Prostate gland (tissue), 2 donors: Measurements from ENCODE around the gene TNFRSF6B.

ENCODE experiments used
- POLR2A ChIP-seq: fragments of 450-650 bp; IDR thresholded peaks from one replicate; pipeline ENCODE4 v1.6.1; 2016; ENCODE audit warnings: antibody characterized with exemption, mild to moderate bottlenecking
- POLR2AphosphoS5 ChIP-seq: sonication (generic); formaldehyde crosslinking; IDR thresholded peaks from one replicate; pipeline ENCODE4 v1.6.1; 2017; ENCODE audit warnings: antibody characterized with exemption
- TF ChIP-seq, protein P1 (sequence below), 4 experiments: fragments of 200-600 bp in 2 of 4; fragments of 450-650 bp in 2 of 4; sonication (generic) in 2 of 4; IDR thresholded peaks; 1 replicate in 3 of 4; 2 replicates in 1 of 4; pipeline ENCODE4 v1.5.1; 2016 to 2019; ENCODE audit warnings: antibody characterized with exemption in 4 of 4, mild to moderate bottlenecking in 2 of 4, moderate library complexity in 2 of 4

- no peak for TF ChIP-seq POLR2A
- TF ChIP-seq, protein P1, sequence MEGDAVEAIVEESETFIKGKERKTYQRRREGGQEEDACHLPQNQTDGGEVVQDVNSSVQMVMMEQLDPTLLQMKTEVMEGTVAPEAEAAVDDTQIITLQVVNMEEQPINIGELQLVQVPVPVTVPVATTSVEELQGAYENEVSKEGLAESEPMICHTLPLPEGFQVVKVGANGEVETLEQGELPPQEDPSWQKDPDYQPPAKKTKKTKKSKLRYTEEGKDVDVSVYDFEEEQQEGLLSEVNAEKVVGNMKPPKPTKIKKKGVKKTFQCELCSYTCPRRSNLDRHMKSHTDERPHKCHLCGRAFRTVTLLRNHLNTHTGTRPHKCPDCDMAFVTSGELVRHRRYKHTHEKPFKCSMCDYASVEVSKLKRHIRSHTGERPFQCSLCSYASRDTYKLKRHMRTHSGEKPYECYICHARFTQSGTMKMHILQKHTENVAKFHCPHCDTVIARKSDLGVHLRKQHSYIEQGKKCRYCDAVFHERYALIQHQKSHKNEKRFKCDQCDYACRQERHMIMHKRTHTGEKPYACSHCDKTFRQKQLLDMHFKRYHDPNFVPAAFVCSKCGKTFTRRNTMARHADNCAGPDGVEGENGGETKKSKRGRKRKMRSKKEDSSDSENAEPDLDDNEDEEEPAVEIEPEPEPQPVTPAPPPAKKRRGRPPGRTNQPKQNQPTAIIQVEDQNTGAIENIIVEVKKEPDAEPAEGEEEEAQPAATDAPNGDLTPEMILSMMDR (IDR thresholded peaks at IDR 0.05), result no peak
- TF ChIP-seq POLR2AphosphoS5, result no peak
These were observed 37.9 kb downstream of the TNFRSF6B start for GRCh38 chr20:63734111-63734945.
